Ammon's horn (tissue), 1 donor: ENCODE results near the gene TFIP11.

Experiments
- DNase-seq: peaks from one replicate; pipeline ENCODE4 v3.0.0-alpha.2; 2016; ENCODE audit warnings: low spot score

TFIP11 gene

GRCh38 chr22:26447584-26448329 is 64.5 kb downstream of the TFIP11 start:
- DNase-seq = peak; percentile 38

- no peak for DNase-seq
Observed at GRCh38 chr22:26446808-26447515, 65.3 kb downstream of the TFIP11 start.

GRCh38 chr22:26445577-26446275 is 66.5 kb downstream of the TFIP11 start:
- DNase-seq = no peak

DNA sequence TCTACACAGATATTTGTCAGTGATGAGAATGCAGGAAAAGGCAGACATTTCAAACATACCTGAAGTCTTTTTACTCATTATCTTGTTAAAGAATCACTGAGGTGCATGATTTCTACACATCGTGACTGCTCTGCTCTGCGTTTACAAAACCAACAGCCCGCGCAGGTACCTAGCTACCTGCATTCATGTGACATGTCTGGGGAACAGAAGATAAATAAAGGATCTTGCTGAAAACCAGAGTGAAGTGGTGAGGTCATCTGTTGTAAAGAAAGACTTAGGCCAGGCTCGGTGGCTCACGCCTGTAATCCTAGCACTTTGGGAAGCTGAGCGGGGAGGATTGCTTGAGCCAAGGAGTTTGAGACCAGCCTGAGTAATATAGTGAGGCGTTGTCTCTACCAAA is 67.5 kb downstream of the TFIP11 start:
- no peak for DNase-seq

- DNase-seq = no peak
Observed at GRCh38 chr22:26443901-26444690, 68.2 kb downstream of the TFIP11 start.

GRCh38 chr22:26442086-26442756 is 70.1 kb downstream of the TFIP11 start:
- no peak for DNase-seq
